Liver (tissue), 9 donors: ENCODE data around the gene PLPP6. TPM values are rescaled to one million over a fixed set of nuclear protein-coding genes. Genes with fewer than 3 reads are reported as not detected.
"Not testable (repeated sequence)": the region's sequence is repeated elsewhere in the genome, so short reads cannot be mapped to it uniquely, and the experiment has no call there.

Experiments
- DNase-seq: peaks from one replicate; pipeline ENCODE4 v3.0.0-alpha.2; 2017; ENCODE audit warnings: low spot score
- H3K27ac ChIP-seq, 2 donors: one replicate each; pipeline ENCODE4 v1.7.0; 2013; ENCODE audit warnings: inconsistent platforms in 2 of 2, low read length in 2 of 2, control low read depth in 1 of 2, low read depth in 1 of 2, mild to moderate bottlenecking in 1 of 2
- H3K27me3 ChIP-seq, 4 donors: one replicate each; pipeline versions ENCODE4 v1.6.1 to v1.7.0; 2013; ENCODE audit warnings: low read length in 3 of 4, inconsistent platforms in 1 of 4, mild to moderate bottlenecking in 1 of 4, moderate library complexity in 1 of 4; ENCODE audit not compliant: control insufficient read depth in 4 of 4, insufficient read depth in 4 of 4
- H3K36me3 ChIP-seq, 4 donors: one replicate each; pipeline versions ENCODE4 v1.6.1 to v1.7.0; 2013; ENCODE audit warnings: low read length in 3 of 4, mild to moderate bottlenecking in 3 of 4, low read depth in 1 of 4, moderate library complexity in 1 of 4; ENCODE audit not compliant: control insufficient read depth in 4 of 4, insufficient read depth in 3 of 4
- H3K4me1 ChIP-seq, 4 donors: one replicate each; pipeline versions ENCODE4 v1.6.1 to v1.7.0; 2013; ENCODE audit warnings: low read length in 3 of 4, mild to moderate bottlenecking in 3 of 4, moderate library complexity in 1 of 4; ENCODE audit not compliant: control insufficient read depth in 4 of 4, insufficient read depth in 4 of 4
- H3K4me3 ChIP-seq, 3 donors: one replicate each; pipeline versions ENCODE4 v1.6.1 to v1.7.0; 2013; ENCODE audit warnings: low read length in 3 of 3, control low read depth in 1 of 3, low read depth in 1 of 3, mild to moderate bottlenecking in 1 of 3
- H3K9ac ChIP-seq, 2 donors: one replicate each; pipeline ENCODE4 v1.7.0; 2013; ENCODE audit warnings: low read length in 2 of 2, mild to moderate bottlenecking in 2 of 2, moderate library complexity in 2 of 2, control low read depth in 1 of 2, low read depth in 1 of 2
- H3K9me3 ChIP-seq, 4 donors: one replicate each; pipeline versions ENCODE4 v1.6.1 to v1.7.0; 2013; ENCODE audit warnings: low read length in 3 of 4; ENCODE audit not compliant: control insufficient read depth in 4 of 4
- EGR1 ChIP-seq, 2 donors: IDR thresholded peaks; 2 replicates each; pipeline ENCODE4 v1.6.1; 2016 to 2018; ENCODE audit warnings: antibody characterized with exemption in 2 of 2, low read depth in 2 of 2
- FOXA1 ChIP-seq: IDR thresholded peaks from 2 replicates; pipeline ENCODE4 v1.6.1; 2016; ENCODE audit warnings: antibody characterized with exemption
- FOXA2 ChIP-seq: IDR thresholded peaks from 2 replicates; pipeline ENCODE4 v1.6.1; 2016; ENCODE audit warnings: antibody characterized with exemption
- GABPA ChIP-seq, 2 donors: IDR thresholded peaks in 1 of 2; conservative IDR thresholded peaks in 1 of 2; 2 replicates each; pipeline ENCODE4 v1.6.1; 2016; ENCODE audit warnings: antibody characterized with exemption in 2 of 2, mild to moderate bottlenecking in 1 of 2, moderate library complexity in 1 of 2
- HNF4A ChIP-seq, 2 donors: conservative IDR thresholded peaks; 2 replicates each; pipeline ENCODE4 v1.6.1; 2016; ENCODE audit warnings: antibody characterized with exemption in 2 of 2, mild to moderate bottlenecking in 2 of 2
- MAX ChIP-seq: IDR thresholded peaks from 2 replicates; pipeline ENCODE4 v1.6.1; 2016; ENCODE audit warnings: antibody characterized with exemption
- NR2F2 ChIP-seq: IDR thresholded peaks from 2 replicates; pipeline ENCODE4 v1.6.1; 2016; ENCODE audit warnings: antibody characterized with exemption
- RAD21 ChIP-seq, 2 donors: IDR thresholded peaks; 2 replicates each; pipeline ENCODE4 v1.6.1; 2016; ENCODE audit warnings: antibody characterized with exemption in 2 of 2, mild to moderate bottlenecking in 2 of 2
- REST ChIP-seq: IDR thresholded peaks from 2 replicates; pipeline ENCODE4 v1.6.1; 2016; ENCODE audit warnings: antibody characterized with exemption, mild to moderate bottlenecking
- SP1 ChIP-seq: IDR thresholded peaks from 2 replicates; pipeline ENCODE4 v1.6.1; 2018; ENCODE audit warnings: antibody characterized with exemption, mild to moderate bottlenecking
- TAF1 ChIP-seq: conservative IDR thresholded peaks from 2 replicates; pipeline ENCODE4 v1.6.1; 2016; ENCODE audit warnings: antibody characterized with exemption, mild to moderate bottlenecking
- YY1 ChIP-seq: IDR thresholded peaks from 2 replicates; pipeline ENCODE4 v1.6.1; 2016; ENCODE audit warnings: antibody characterized with exemption, mild to moderate bottlenecking
- ZBTB33 ChIP-seq: IDR thresholded peaks from 2 replicates; pipeline ENCODE4 v1.6.1; 2016; ENCODE audit warnings: antibody characterized with exemption
- WGBS: extraction: QIAGEN DNeasy Blood & Tissue Kit; methylation state at CpG from one replicate; pipeline ENCODE4 v1.1.7; 2013; 5-methylcytosine and 5-hydroxymethylcytosine counted together
- polyA plus RNA-seq, 2 donors: library from polyadenylated mRNA; stranded (reverse) in 1 of 2; unstranded in 1 of 2; fragments of 200-250 nt in 1 of 2; fragments of >200 nt in 1 of 2; fragmentation: Nextera tagmentation in 1 of 2; extraction: Ambion mirVana in 1 of 2; gene quantifications; one replicate each; pipeline versions ENCODE4 v1.2.1 to v1.2.3, GENCODE V29; 2013 to 2015
- total RNA-seq, 2 donors: library from RNA; depleted of rRNA; stranded (reverse); fragments of >200 nt; gene quantifications; one replicate each; pipeline ENCODE4 v1.2.3, GENCODE V29; 2014
- TF ChIP-seq, protein P1 (sequence below): IDR thresholded peaks from 2 replicates; pipeline ENCODE4 v1.6.1; 2016; ENCODE audit warnings: antibody characterized with exemption
- TF ChIP-seq, protein P2 (sequence below): fragments of 150-350 bp; IDR thresholded peaks from 2 replicates; pipeline ENCODE4 v1.5.1; 2017; ENCODE audit warnings: improper control_type of control experiment, low read depth, low read length; ENCODE audit not compliant: missing input control
- donor health status: healthy.
- donor health status: healthy.
- donor health status: healthy.
- donor health status: healthy.
- donor health status: healthy.

Gene PLPP6
- total and polyA plus RNA-seq, 4 donors, result 9.5 to 11.8 (median 11.1) TPM

DNA sequence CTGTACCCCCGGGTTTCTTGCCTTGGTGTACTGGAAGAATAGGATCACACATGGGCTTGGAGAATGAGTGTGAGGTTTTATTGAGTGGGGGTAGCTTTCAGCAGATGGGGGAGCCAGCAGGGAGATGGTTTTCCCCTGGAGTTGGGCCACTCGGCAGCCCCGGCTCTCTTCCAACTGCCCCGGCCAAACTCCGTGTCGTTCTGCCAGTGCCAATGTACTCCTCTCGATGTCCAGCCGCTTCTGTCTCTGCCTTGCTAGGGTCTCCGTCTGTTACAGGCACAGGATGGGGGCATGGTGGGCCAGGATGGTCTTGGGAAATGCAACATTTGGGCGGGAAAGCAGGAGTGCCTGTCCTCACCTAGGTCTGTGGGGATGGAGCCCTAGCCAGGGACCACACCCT, 7.6 kb upstream of the PLPP6 start:
- H3K9ac ChIP-seq, result no peak overlapping the region
- no peak overlapping the region for H3K27ac ChIP-seq
- 80% methylated on average over 10 of the region's 10 CpGs for WGBS
- H3K36me3 ChIP-seq, result peaks cover 0 to 3% (median 0%) of the 10 kb centered on the region in 4 donors
- TF ChIP-seq FOXA2, result no peak
- no peak for TF ChIP-seq HNF4A (conservative IDR thresholded peaks at IDR 0.05)
- no peak for TF ChIP-seq EGR1 (IDR thresholded peaks at IDR 0.05; ENCODE audit: low read depth in 2 of 2)
- TF ChIP-seq YY1, result no peak
- TF ChIP-seq, protein P1, sequence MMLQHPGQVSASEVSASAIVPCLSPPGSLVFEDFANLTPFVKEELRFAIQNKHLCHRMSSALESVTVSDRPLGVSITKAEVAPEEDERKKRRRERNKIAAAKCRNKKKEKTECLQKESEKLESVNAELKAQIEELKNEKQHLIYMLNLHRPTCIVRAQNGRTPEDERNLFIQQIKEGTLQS, result no peak
- no peak for TF ChIP-seq FOXA1
- no peak for TF ChIP-seq TAF1
- no peak for TF ChIP-seq MAX
- no peak for TF ChIP-seq GABPA (IDR thresholded peaks at IDR 0.05 in 1 of 2, conservative IDR thresholded peaks at IDR 0.05 in 1 of 2)
- no peak for TF ChIP-seq NR2F2
- TF ChIP-seq, protein P2, sequence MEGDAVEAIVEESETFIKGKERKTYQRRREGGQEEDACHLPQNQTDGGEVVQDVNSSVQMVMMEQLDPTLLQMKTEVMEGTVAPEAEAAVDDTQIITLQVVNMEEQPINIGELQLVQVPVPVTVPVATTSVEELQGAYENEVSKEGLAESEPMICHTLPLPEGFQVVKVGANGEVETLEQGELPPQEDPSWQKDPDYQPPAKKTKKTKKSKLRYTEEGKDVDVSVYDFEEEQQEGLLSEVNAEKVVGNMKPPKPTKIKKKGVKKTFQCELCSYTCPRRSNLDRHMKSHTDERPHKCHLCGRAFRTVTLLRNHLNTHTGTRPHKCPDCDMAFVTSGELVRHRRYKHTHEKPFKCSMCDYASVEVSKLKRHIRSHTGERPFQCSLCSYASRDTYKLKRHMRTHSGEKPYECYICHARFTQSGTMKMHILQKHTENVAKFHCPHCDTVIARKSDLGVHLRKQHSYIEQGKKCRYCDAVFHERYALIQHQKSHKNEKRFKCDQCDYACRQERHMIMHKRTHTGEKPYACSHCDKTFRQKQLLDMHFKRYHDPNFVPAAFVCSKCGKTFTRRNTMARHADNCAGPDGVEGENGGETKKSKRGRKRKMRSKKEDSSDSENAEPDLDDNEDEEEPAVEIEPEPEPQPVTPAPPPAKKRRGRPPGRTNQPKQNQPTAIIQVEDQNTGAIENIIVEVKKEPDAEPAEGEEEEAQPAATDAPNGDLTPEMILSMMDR, result no peak
- TF ChIP-seq SP1, result no peak
- TF ChIP-seq ZBTB33, result no peak
- TF ChIP-seq RAD21 (IDR thresholded peaks at IDR 0.05), result no peak
- TF ChIP-seq REST, result no peak
- H3K9me3 ChIP-seq, result no peaks in the 10 kb centered on the region
- H3K27me3 ChIP-seq, result no peaks in the 10 kb centered on the region
- H3K4me1 ChIP-seq, result peaks cover 6 to 12% (median 9%) of the 10 kb centered on the region in 4 donors
- H3K4me3 ChIP-seq, result no peak overlapping the region
- DNase-seq, result no peak

- not testable (repeated sequence) for H3K4me3 ChIP-seq, H3K9ac ChIP-seq, H3K27ac ChIP-seq, H3K36me3 ChIP-seq, DNase-seq, H3K9me3 ChIP-seq, H3K27me3 ChIP-seq
- peaks cover 6 to 12% (median 8%) of the 10 kb centered on the region in 4 donors for H3K4me1 ChIP-seq
- WGBS, result 87% methylated on average over 3 of the region's 3 CpGs
Observed at GRCh38 chr9:4656196-4656595, 5.9 kb upstream of the PLPP6 start.
